NCI-H82 treated with DMSO at 0.1 percent for 48 hours (cell line): ENCODE measurements around the gene VENTX.

ENCODE experiments used
- DNase-seq: peaks from one replicate; lab custom pipeline; 2025; ENCODE audit not compliant: unreplicated experiment; lab: John Stamatoyannopoulos, UW

VENTX gene, protein sequence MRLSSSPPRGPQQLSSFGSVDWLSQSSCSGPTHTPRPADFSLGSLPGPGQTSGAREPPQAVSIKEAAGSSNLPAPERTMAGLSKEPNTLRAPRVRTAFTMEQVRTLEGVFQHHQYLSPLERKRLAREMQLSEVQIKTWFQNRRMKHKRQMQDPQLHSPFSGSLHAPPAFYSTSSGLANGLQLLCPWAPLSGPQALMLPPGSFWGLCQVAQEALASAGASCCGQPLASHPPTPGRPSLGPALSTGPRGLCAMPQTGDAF

DNA sequence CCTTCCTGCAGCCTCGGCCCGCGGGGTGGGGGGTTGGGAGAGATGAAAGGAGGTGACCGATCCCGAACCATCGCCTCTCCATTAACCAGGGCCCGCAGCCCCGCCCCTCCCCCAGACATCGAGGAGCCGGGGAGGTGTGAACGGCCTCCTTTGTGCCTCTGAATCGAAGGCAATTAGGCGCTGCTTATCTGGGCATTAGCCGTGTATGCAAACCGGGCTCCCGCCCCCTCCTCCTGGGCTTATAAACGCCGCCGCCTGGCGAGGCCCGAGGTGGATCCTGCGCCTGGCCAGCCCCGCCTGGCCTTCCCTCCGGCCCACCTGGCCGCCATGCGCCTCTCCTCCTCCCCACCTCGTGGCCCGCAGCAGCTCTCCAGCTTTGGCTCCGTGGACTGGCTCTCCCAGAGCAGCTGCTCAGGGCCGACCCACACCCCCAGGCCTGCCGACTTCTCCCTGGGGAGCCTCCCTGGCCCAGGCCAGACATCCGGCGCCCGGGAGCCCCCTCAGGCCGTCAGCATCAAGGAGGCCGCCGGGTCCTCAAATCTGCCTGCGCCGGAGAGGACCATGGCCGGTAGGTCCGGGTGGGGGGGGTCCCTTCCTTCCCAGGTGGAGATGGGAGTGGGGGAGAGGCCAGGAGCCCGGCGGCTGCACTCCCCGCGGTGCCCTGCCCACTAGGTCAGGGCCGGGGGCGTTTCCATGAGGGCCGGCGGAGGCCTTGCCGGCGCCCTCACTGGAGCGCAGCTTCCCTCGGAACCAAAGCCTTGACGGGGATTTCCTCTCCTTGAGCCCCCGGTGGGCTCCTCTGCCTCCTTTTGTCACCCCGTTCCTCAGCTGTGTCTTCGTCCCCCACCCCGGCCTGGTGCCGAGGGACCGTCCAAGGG, at the start of gene VENTX:
VENTX (plus strand) TSS at position 268 of the 878 bp plus-strand sequence; CDS start at position 328, 60 bp downstream.
- no peak for DNase-seq

- no peak for DNase-seq
Observed at GRCh38 chr10:133187906-133188681, 49.6 kb upstream of the VENTX start.

DNA sequence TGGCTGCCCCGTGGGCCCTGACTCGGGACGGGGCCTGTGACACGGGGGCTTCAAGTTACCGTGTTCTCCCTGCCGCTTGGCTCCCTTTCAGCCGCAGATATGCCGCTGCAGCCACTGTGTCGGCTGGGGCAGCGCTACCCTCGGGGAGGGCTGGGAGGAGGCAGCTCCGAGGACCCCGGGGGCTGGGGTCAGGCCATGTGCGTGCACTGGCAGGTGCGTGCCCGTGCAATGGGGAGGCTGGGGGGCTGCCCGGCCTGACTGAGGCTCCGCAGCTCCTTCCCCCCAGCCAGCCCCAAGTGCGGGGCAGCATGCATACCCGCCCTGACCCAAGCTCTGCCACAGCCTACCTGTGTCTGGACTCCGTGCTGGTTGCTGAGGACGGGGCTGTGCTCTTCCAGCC, 48.4 kb upstream of the VENTX start:
- no peak for DNase-seq

- DNase-seq, result no peak
Observed at GRCh38 chr10:133189726-133190125, 47.9 kb upstream of the VENTX start.

DNA sequence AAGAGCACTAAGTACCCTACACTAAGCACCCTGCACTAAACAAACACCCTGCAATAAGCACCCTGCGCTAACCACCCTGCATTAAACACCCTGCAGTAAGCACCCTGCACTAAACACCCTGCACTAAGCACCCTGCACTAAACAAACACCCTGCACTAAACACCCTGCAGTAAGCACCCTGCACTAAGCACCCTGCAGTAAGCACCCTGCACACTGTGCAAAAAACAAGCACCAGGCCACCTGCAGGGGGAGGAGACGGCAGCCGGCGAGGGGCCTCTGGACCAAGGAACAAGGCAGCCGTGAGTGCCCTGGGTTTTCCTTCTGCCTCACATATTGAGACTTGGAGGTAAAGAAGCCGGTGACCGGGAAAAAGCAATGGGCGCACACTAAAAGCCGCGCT, 47.4 kb upstream of the VENTX start:
- no peak for DNase-seq

GRCh38 chr10:133191651-133192050, 46.0 kb upstream of the VENTX start:
- DNase-seq, result no peak

- DNase-seq, result no peak
Observed at GRCh38 chr10:133194151-133194550, 43.5 kb upstream of the VENTX start.

DNA sequence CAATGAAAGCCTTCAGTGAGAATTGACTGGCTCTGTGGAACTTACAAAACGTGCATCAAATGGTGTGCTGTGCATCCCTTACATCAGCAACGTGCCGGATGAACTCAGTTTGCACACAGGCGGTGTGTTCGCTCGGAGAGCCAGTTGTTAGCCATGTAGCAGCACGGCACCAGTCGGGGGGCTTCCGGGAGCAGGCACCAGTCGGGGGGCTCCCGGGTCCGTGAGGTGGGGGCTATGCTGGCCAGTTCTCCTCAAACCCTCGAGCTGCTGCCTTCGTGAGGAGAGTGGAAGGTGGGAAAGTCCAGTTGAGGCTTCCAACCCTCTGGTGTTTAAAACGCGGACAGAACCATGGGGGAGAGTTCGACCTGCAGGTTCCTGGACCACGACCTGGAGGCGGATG, 42.6 kb upstream of the VENTX start:
- DNase-seq, result no peak

- DNase-seq, result no peak
Observed at GRCh38 chr10:133195611-133196010, 42.0 kb upstream of the VENTX start.

DNA sequence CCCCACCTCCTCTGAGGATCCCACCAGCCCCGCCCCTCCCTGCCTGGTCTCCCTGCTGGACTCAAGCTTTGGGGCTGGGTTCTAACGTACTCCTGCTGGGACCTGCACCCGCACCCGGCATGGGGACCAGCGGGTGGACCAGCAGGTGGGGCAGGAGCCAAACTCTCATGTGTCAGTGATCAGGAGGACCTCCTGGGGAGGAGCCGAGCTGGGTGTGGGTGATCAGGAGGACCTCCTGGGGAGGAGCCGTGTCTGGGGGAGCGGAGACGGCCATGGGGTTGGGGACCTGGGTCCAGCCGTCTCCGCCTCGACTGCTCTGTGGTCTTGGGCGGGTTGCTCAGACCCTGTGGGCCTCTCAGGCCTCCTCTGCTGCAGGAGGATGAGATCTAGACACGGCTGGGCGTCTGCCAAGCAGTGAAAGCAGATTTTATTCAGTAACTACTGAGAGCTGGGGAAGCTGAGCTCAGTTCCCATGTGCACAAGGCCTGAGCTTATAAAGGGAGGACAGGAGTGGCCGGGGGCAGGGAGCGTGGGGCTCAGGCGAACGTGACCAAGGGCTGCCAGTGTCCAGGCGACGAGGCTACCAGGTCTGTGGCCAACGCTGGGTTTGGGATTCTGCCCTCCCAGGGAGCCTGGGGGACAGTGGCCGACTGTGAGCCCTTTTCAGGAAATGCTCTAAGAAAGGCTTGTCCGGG, 41.3 kb upstream of the VENTX start:
- no peak for DNase-seq

DNA sequence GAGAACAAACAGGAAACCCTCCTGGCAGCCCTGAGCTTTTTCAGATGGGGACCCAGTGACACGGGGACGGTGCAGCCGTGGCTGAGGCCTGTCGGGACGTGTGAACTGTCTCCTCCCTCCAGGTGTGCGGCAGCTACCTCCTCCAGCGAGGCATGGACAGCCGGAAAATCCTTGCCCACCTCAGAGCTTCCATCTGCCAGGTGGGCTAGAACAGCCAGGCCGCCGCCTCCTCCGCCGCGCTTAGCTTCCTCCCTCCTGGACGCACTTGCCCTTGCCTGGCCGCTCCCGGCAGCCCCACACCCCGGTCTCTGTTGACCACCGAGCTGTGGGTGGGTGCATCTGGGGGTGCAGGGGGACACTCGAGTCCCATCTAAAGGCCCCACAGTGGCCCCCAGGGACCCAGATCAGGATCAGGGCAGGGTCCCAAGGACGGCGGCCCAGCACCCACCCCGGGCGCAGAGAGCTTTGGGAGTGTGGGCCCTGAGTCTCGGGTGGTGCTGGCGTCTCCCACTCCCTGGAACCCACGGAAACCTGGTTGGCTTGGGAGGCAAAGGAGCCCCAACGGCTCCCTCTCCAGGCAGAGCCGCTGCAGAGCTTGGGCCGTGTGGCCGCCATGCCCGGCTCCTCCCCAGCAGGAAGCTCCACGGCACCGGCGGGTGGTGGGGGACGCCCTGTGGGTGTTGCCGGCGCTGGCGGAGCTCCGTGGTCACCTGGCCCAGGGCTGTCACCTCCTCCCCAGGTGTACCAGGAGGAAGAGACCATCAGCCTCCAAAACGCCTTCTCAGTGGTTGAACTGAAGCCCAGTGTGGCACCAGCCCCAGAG, 40.5 kb upstream of the VENTX start:
- no peak for DNase-seq

GRCh38 chr10:133197786-133198185, 39.9 kb upstream of the VENTX start:
- no peak for DNase-seq

- DNase-seq, result no peak
Observed at GRCh38 chr10:133198206-133198605, 39.4 kb upstream of the VENTX start.

GRCh38 chr10:133198621-133199487, 38.8 kb upstream of the VENTX start:
- DNase-seq, result no peak

DNA sequence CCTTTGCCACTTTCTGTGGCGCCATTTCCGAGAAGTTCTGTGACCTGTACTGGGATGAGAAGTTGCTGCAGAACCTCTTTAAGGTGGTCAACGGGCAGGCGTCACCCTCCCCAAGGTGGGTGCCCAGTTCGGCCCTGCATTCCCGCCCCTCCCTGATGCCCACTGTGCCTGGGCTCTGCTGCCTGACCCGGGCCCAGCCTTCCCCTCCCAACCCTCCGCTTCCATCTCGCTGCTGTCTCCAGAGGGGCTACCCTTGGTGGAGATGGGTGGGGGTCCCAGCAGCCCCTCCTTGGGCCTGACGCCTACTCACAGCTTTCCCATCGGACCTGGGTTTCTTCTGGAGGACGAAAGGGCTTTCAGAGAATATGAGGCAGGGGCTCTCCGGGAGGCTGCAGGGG, 38.2 kb upstream of the VENTX start:
- DNase-seq, result no peak

DNA sequence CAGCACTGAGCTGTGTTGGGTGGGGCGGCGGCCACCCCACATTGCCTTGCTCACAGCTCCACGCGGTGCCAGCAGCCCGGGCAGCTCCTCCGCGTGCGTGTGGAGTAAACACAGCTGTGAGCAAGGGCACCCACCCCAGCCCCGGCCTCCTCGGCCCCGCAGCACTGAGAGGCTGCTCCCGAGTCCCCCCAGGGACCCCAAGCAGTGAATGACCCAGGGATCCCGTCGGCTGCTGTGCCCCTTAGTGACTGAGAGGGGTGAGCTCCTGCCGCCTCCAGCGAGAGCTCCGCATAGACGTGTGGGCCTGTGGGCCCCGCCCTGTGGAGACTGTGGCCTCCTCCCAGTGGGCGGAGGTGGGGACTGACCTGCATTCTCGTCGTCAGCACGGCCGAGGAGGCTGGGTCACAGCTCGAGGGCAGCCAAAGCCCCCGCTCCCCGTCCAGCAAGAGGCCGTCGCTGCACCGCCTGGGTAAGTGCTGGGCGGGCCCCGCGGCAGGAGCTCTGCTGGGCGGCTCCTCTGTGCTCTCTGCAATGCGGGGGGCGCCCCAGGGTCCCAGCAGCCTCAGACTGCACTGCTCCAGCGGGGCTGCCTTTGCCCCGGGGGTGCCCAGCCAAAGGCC, 37.6 kb upstream of the VENTX start:
- DNase-seq, result no peak

DNA sequence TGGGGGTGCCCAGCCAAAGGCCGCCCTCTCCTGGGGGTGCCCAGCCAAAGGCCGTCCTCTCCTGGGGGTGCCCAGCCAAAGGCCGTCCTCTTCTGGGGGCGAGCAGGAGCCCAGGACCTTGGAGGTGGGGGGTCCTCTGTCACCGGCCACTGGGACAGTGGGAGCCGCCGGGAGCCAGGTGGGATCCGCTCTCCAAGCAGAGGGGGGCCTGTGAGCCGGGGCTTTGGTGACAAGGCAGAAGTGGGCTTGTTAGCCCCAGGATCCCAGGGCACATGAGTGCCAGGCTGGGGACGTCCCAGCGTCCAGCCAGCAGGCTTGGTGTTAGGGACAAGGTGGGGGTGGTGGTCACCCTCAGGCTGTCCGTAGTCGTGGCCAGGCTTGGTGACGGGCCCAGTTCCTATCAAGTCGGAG, 37.0 kb upstream of the VENTX start:
- DNase-seq, result no peak

- no peak for DNase-seq
Observed at GRCh38 chr10:133201151-133201947, 36.3 kb upstream of the VENTX start.
